ENCODE measurements around the gene ABCC6.
A peak's percentile ranks its signal among the peaks of the same experiment; 100 is the strongest.
"Not testable (repeated sequence)": the region's sequence is repeated elsewhere in the genome, so short reads cannot be mapped to it uniquely, and the experiment has no call there.

The ABCC6 gene

GRCh38 chr16:16223662-16224241 lies 458 bp upstream of the ABCC6 start:
- DNase-seq (ENCODE audit: low read depth): not testable (repeated sequence)

- not testable (repeated sequence) for DNase-seq (ENCODE audit: low read depth)
Measured at GRCh38 chr16:16221382-16221781, 1.9 kb downstream of the ABCC6 start.

GRCh38 chr16:16220449-16220848 lies 2.8 kb downstream of the ABCC6 start:
- not testable (repeated sequence) for DNase-seq (ENCODE audit: low read depth)

- not testable (repeated sequence) for DNase-seq (ENCODE audit: low read depth)
Measured at GRCh38 chr16:16218787-16219186, 4.5 kb downstream of the ABCC6 start.

- not testable (repeated sequence) for DNase-seq (ENCODE audit: low read depth)
Measured at GRCh38 chr16:16218349-16218748, 4.9 kb downstream of the ABCC6 start.

GRCh38 chr16:16213863-16214293 lies 9.4 kb downstream of the ABCC6 start:
- DNase-seq (ENCODE audit: low read depth): peak; percentile 72

- not testable (repeated sequence) for DNase-seq (ENCODE audit: low read depth)
Measured at GRCh38 chr16:16211404-16211803, 11.9 kb downstream of the ABCC6 start.

GRCh38 chr16:16208461-16208860 lies 14.8 kb downstream of the ABCC6 start:
- not testable (repeated sequence) for DNase-seq (ENCODE audit: low read depth)

- not testable (repeated sequence) for DNase-seq (ENCODE audit: low read depth)
Measured at GRCh38 chr16:16207787-16208334, 15.4 kb downstream of the ABCC6 start.

GRCh38 chr16:16207097-16207786 lies 16.1 kb downstream of the ABCC6 start:
- peak; percentile 76 for DNase-seq (ENCODE audit: low read depth)

- not testable (repeated sequence) for DNase-seq (ENCODE audit: low read depth)
Measured at GRCh38 chr16:16205864-16206263, 17.4 kb downstream of the ABCC6 start.

GRCh38 chr16:16204552-16204951 lies 18.7 kb downstream of the ABCC6 start:
- DNase-seq (ENCODE audit: low read depth): not testable (repeated sequence)

GRCh38 chr16:16203494-16203893 lies 19.8 kb downstream of the ABCC6 start:
- DNase-seq (ENCODE audit: low read depth): not testable (repeated sequence)

GRCh38 chr16:16202400-16203143 lies 20.7 kb downstream of the ABCC6 start:
- DNase-seq (ENCODE audit: low read depth): peak; percentile 58

- not testable (repeated sequence) for DNase-seq (ENCODE audit: low read depth)
Measured at GRCh38 chr16:16201880-16202279, 21.4 kb downstream of the ABCC6 start.

- not testable (repeated sequence) for DNase-seq (ENCODE audit: low read depth)
Measured at GRCh38 chr16:16200391-16200790, 22.9 kb downstream of the ABCC6 start.

- DNase-seq (ENCODE audit: low read depth): peak; percentile 26
Measured at GRCh38 chr16:16199428-16199827, 23.9 kb downstream of the ABCC6 start.

GRCh38 chr16:16197966-16198365 lies 25.3 kb downstream of the ABCC6 start:
- DNase-seq (ENCODE audit: low read depth): no peak

- DNase-seq (ENCODE audit: low read depth): no peak
Measured at GRCh38 chr16:16197331-16197730, 26.0 kb downstream of the ABCC6 start.

GRCh38 chr16:16196099-16196498 lies 27.2 kb downstream of the ABCC6 start:
- no peak for DNase-seq (ENCODE audit: low read depth)

- DNase-seq (ENCODE audit: low read depth): no peak
Measured at GRCh38 chr16:16191493-16192167, 31.7 kb downstream of the ABCC6 start.

- not testable (repeated sequence) for DNase-seq (ENCODE audit: low read depth)
Measured at GRCh38 chr16:16190966-16191365, 32.3 kb downstream of the ABCC6 start.
